ENCODE measurements around the gene KIAA1210.
"Not testable (repeated sequence)": the region's sequence is repeated elsewhere in the genome, so short reads cannot be mapped to it uniquely, and the experiment has no call there.

KIAA1210 gene

GRCh38 chrX:119036107-119037029 is 91.2 kb downstream of the KIAA1210 start:
- DNase-seq (ENCODE audit: low spot score) = no peak

DNA sequence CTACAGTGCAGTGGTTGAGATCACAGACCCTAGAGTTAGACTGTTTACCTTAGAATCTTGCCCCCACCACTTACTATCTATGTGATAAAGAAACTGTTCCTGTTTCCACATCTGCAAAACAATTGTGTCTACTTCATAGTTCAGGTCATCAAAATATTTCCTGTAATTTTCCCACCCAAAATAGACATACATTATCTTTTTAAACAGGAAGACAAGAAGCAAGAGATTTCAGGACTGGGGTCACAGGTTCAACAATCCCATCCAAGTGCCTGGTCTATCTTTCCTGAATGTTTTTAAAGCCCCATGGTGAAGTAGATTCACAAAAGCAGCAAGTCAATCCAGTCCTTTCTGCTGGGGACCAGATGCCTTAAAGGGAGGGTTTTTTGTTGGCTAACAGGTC is 96.6 kb downstream of the KIAA1210 start:
- no peak for DNase-seq (ENCODE audit: low spot score)

DNA sequence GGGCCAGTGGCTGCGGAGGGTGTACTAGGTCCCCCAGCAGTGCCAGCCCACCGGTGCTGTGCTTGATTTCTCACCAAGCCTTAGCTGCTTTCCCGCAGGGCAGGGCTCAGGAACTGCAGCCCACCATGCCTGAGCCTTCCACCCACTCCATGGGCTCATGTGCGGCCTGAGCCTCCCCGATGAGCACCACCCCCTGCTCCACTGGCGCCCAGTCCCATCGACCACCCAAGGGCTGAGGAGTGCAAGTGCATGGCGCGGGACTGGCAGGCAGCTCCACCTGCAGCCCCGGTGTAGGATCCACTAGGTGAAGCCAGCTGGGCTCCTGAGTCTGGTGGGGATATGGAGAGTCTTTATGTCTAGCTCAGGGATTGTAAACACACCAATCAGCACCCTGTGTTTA is 98.0 kb downstream of the KIAA1210 start:
- not testable (repeated sequence) for DNase-seq (ENCODE audit: low spot score)

DNA sequence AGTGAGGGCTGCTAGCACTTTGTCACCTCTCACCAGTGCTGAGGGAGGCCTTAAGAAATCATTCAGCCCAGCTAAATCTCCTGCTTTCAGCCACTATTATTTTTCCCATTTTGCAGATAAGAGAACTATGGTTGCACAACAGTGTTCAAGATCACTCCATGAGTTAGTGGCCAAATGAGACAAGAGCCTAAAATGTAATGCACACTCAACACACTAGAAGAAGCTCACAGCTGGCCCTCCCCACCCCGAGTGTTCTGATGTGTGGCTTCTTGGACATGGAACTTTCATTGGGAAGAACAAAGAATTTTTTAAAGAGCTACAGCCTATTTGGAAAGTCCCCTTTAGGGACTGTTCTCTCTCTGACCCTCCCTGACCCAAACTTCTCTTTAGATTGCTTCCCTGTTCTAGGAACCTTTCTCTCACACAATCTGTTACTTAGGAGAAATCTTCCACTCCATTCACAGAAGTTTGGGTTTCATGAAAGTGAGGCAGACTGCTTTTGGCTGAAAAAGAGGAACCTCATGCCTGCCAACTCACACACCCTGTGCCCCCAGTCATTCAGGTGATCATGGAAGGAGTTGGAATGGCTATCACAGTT is 98.8 kb downstream of the KIAA1210 start:
- no peak for DNase-seq (ENCODE audit: low spot score)
